HepG2 (cell line): ENCODE data around the gene MIF4GD. TPM values are rescaled to one million over a fixed set of nuclear protein-coding genes. Genes with fewer than 3 reads are reported as not detected.

ENCODE experiments used
- ATF3 ChIP-seq: sonication (generic); formaldehyde crosslinking; IDR thresholded peaks from 2 replicates; pipeline ENCODE4 v1.4.0; 2020; ENCODE audit warnings: missing genetic modification reagents
- BORCS8-MEF2B ChIP-seq: sonication (generic); formaldehyde crosslinking; IDR thresholded peaks from 2 replicates; pipeline ENCODE4 v1.8.0; 2022; ENCODE audit warnings: mild to moderate bottlenecking, missing genetic modification reagents
- ELF4 ChIP-seq: sonication (generic); formaldehyde crosslinking; IDR thresholded peaks from 2 replicates; pipeline ENCODE4 v1.5.0; 2020; ENCODE audit warnings: missing genetic modification reagents, mild to moderate bottlenecking, moderate library complexity, borderline replicate concordance
- HMGXB3 ChIP-seq: sonication (generic); formaldehyde crosslinking; IDR thresholded peaks from 2 replicates; pipeline ENCODE4 v1.4.0; 2020; ENCODE audit warnings: missing genetic modification reagents, borderline replicate concordance
- HNF4G ChIP-seq, 2 experiments: sonication (generic) in 1 of 2; formaldehyde crosslinking in 1 of 2; IDR thresholded peaks; 2 replicates each; pipeline versions ENCODE4 v1.4.0 to v1.6.1; 2011 to 2020; ENCODE audit warnings: borderline replicate concordance in 2 of 2, low read depth in 2 of 2, mild to moderate bottlenecking in 2 of 2, low read length in 1 of 2, missing genetic modification reagents in 1 of 2, moderate library complexity in 1 of 2
- IRF1 ChIP-seq: sonication (generic); formaldehyde crosslinking; IDR thresholded peaks from 2 replicates; pipeline ENCODE4 v1.4.0; 2020; ENCODE audit warnings: low read depth, mild to moderate bottlenecking, missing genetic modification reagents
- KLF11 ChIP-seq: IDR thresholded peaks from 2 replicates; pipeline ENCODE4 v1.6.1; 2016; ENCODE audit warnings: missing compliant biosample characterization
- KLF9 ChIP-seq: IDR thresholded peaks from 2 replicates; pipeline ENCODE4 v1.6.1; 2016; ENCODE audit warnings: low read depth
- MIER3 ChIP-seq: IDR thresholded peaks from 2 replicates; pipeline ENCODE4 v1.6.1; 2016; ENCODE audit warnings: missing compliant biosample characterization, borderline replicate concordance
- MYC ChIP-seq: sonication (generic); formaldehyde crosslinking; IDR thresholded peaks from 2 replicates; pipeline ENCODE4 v1.9.0; 2021; ENCODE audit warnings: missing genetic modification reagents, borderline replicate concordance
- PAF1 ChIP-seq: IDR thresholded peaks from 2 replicates; pipeline ENCODE4 v1.6.1; 2016; ENCODE audit warnings: missing genetic modification reagents, missing compliant biosample characterization
- POGK ChIP-seq: sonication (generic); formaldehyde crosslinking; conservative IDR thresholded peaks from 2 replicates; pipeline ENCODE4 v1.8.0; 2022; ENCODE audit warnings: mild to moderate bottlenecking, moderate library complexity, missing genetic modification reagents
- RAD21 ChIP-seq: fragments of 450-650 bp; formaldehyde crosslinking; IDR thresholded peaks from 2 replicates; pipeline ENCODE4 v1.5.0; 2020; ENCODE audit warnings: mild to moderate bottlenecking
- RBM22 ChIP-seq: fragments of 200-400 bp; formaldehyde crosslinking; optimal IDR thresholded peaks from 2 replicates; pipeline ENCODE3; 2017; ENCODE audit warnings: mild to moderate bottlenecking, low read length, moderate library complexity
- TAF1 ChIP-seq: sonication (generic); formaldehyde crosslinking; IDR thresholded peaks from 2 replicates; pipeline ENCODE4 v1.4.0; 2020; ENCODE audit warnings: missing genetic modification reagents
- TERF1 ChIP-seq: sonication (generic); formaldehyde crosslinking; IDR thresholded peaks from 2 replicates; pipeline ENCODE4 v1.8.0; 2022; ENCODE audit warnings: mild to moderate bottlenecking, missing genetic modification reagents, moderate library complexity
- THAP11 ChIP-seq: IDR thresholded peaks from 2 replicates; pipeline ENCODE4 v1.6.1; 2016; ENCODE audit warnings: missing biosample characterization, missing genetic modification reagents
- ZFP62 ChIP-seq: sonication (generic); formaldehyde crosslinking; IDR thresholded peaks from 2 replicates; pipeline ENCODE4 v1.4.0; 2020; ENCODE audit warnings: missing genetic modification reagents
- ZIK1 ChIP-seq: sonication (generic); formaldehyde crosslinking; IDR thresholded peaks from 2 replicates; pipeline ENCODE4 v1.5.0; 2020; ENCODE audit warnings: mild to moderate bottlenecking, low read depth, missing genetic modification reagents, borderline replicate concordance
- ZNF232 ChIP-seq: sonication (generic); formaldehyde crosslinking; IDR thresholded peaks from 2 replicates; pipeline ENCODE4 v1.4.0; 2020; ENCODE audit warnings: missing genetic modification reagents, borderline replicate concordance
- ZNF598 ChIP-seq: sonication (generic); formaldehyde crosslinking; IDR thresholded peaks from 2 replicates; pipeline ENCODE4 v1.5.1; 2020; ENCODE audit warnings: mild to moderate bottlenecking, missing genetic modification reagents, borderline replicate concordance
- polyA plus RNA-seq, 8 experiments: library from polyadenylated mRNA; depleted of rRNA in 3 of 8; stranded (reverse) in 7 of 8; unstranded in 1 of 8; fragments of >200 nt; fragmentation: Illumina TruSeq in 4 of 8; extraction: Trizol in 4 of 8; gene quantifications; 2 replicates each; pipeline versions ENCODE4 v1.2.1 to v1.2.3, GENCODE V29; 2011 to 2016; ENCODE audit warnings: low read depth in 4 of 8, missing spikeins in 1 of 8, mixed read lengths in 1 of 8; ENCODE audit not compliant: insufficient read depth in 1 of 8
- total RNA-seq, 5 experiments: library from RNA; depleted of rRNA; stranded (reverse); fragments of >200 nt; fragmentation: Illumina TruSeq; extraction: Trizol; gene quantifications; 2 replicates each; pipeline ENCODE4 v1.2.3, GENCODE V29; 2016; ENCODE audit warnings: low read depth in 1 of 5

The MIF4GD gene
- total and polyA plus RNA-seq, 2 of the 13 experiments (the other 11 are each of a cell fraction or from before 2014, with no cell fraction given) = 14.0 to 28.0 TPM

- 0 out of 2 replicates have a peak, but pooled peaks have one; percentile 26 for TF ChIP-seq POGK
- no peak; the same call in 1 of the 2 replicates for TF ChIP-seq MYC
- no peak for TF ChIP-seq PAF1
- no peak for TF ChIP-seq KLF11 (CRISPR knock-in tag)
- TF ChIP-seq TERF1 (CRISPR knock-in tag) = 0 out of 2 replicates have a peak, but pooled peaks have one; percentile 69
- 0 out of 2 replicates have a peak, but pooled peaks have one; percentile 4 for TF ChIP-seq HNF4G (IDR thresholded peaks at IDR 0.05; ENCODE audit: borderline replicate concordance, low read depth, low read length)
- no peak for TF ChIP-seq HNF4G (CRISPR knock-in tag; IDR thresholded peaks at IDR 0.05; ENCODE audit: borderline replicate concordance, low read depth)
- TF ChIP-seq ZNF598 (CRISPR knock-in tag) = no peak
- no peak for TF ChIP-seq IRF1
- TF ChIP-seq ZNF232 (CRISPR knock-in tag) = no peak
- no peak for TF ChIP-seq ZIK1 (CRISPR knock-in tag)
- no peak for TF ChIP-seq TAF1 (CRISPR knock-in tag)
- TF ChIP-seq RAD21 (CRISPR knock-in tag) = peak; percentile 77
- no peak for TF ChIP-seq BORCS8-MEF2B (CRISPR knock-in tag)
- 0 out of 2 replicates have a peak, but pooled peaks have one; percentile 25 for TF ChIP-seq ATF3 (CRISPR knock-in tag)
- no peak for TF ChIP-seq MIER3 (CRISPR knock-in tag)
- no peak for TF ChIP-seq ZFP62 (CRISPR knock-in tag)
- no peak for TF ChIP-seq HMGXB3
- TF ChIP-seq RBM22 = peak; percentile 56
- no peak for TF ChIP-seq KLF9 (CRISPR knock-in tag)
- TF ChIP-seq THAP11 = no peak
- no peak for TF ChIP-seq ELF4 (CRISPR knock-in tag)
Measured at GRCh38 chr17:75240394-75241142, 30.5 kb downstream of the MIF4GD start (continued).
